Measurements from ENCODE around the gene COQ6. TPM values are rescaled to one million over a fixed set of nuclear protein-coding genes. Genes with fewer than 3 reads are reported as not detected.
"Not testable (repeated sequence)": the region's sequence is repeated elsewhere in the genome, so short reads cannot be mapped to it uniquely, and the experiment has no call there.

The COQ6 gene
- total RNA-seq, 8 experiments from 2014 or later = 13.1 to 29.4 (median 19.1) TPM

DNA sequence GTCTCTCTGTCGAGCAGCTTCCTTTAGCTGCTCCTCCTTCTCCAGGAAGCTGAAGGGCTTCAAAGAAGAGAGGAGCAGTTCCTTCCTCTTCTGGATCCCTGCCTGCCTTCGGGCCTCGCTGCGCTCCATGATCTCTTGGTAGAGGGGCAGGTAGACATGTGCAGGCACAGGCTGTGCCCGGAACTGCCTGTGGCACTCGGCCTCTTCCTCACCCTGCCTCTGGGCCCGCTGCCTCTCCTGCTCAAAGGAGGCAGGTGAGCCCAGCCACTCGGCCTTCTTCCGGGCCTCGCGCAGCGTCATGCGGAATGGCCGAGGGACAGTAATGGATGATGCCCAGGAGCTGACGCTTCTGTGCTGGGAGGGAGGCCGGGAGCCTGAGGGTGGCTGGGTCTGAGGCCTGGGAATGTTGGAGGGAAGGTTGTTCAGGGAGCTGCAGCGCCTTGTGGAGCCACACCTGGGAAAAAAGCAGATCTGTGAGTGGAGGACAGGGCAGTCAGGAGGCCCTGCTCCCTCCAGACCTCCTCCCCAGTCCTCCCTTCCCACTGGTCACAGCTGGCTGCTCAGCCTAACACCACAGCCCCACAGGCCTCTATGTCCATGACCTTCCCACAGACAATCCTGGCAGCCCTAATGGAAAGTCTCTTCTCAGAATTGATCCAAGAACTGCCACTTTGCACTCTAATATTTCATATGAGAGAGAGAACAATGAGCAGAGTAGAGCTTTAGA lies 5.5 kb upstream of the COQ6 start:
- WGBS, 10 experiments = 79 to 100% (median 83%) methylated on average over 1 to 7 of the region's 17 CpGs; no CpG with 5 or more reads in 4 of the 10 experiments
- H3K27ac ChIP-seq = no peak overlapping the region
- H3K4me3 ChIP-seq = no peak overlapping the region
- H3K4me1 ChIP-seq (replicated peaks in 1 of 2) = peaks cover 4 to 6% of the 10 kb centered on the region in 2 donors
- in situ Hi-C loops (cut with MboI; ENCODE audit: low pct_unique_long_range_greater_than_20kb in 2 of 9, low sequenced_read_pairs in 9 of 9, unreplicated experiment in 9 of 9) = no loop called here
- no peak for ATAC-seq (replicated peaks in 6 of 8)

DNA sequence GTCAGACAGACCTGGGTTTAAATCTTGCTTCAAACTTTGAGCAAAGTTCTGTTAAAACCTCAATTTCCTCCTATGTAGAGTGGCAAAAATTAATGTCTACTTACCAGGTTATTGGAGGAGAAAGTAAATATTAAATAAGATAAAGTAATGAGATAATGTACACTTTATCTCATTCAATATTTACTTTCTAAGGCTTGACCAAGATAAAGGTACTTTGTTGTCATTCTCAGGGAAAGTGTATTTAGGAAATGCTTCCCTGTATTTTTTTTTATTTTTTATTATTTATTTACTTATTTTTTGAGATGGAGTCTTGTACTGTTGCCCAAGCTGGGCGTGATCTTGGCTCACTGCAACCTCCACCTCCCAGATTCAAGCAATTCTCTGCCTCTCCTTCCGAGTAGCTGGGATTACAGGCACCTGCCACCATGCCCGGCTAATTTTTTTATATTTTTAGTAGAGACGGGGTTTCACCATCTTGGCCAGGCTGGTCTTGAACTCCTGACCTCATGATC lies 4.9 kb upstream of the COQ6 start:
- WGBS, 10 experiments = 47 to 90% (median 75%) methylated on average over 1 to 3 of the region's 4 CpGs; no CpG with 5 or more reads in 3 of the 10 experiments
- no peak for ATAC-seq (replicated peaks in 6 of 8)
- no peak overlapping the region for H3K4me3 ChIP-seq
- H3K27ac ChIP-seq = no peak overlapping the region
- in situ Hi-C loops (cut with MboI; ENCODE audit: low pct_unique_long_range_greater_than_20kb in 2 of 9, low sequenced_read_pairs in 9 of 9, unreplicated experiment in 9 of 9) = no loop called here
- H3K4me1 ChIP-seq (replicated peaks in 1 of 2) = peaks cover 4 to 6% of the 10 kb centered on the region in 2 donors

DNA sequence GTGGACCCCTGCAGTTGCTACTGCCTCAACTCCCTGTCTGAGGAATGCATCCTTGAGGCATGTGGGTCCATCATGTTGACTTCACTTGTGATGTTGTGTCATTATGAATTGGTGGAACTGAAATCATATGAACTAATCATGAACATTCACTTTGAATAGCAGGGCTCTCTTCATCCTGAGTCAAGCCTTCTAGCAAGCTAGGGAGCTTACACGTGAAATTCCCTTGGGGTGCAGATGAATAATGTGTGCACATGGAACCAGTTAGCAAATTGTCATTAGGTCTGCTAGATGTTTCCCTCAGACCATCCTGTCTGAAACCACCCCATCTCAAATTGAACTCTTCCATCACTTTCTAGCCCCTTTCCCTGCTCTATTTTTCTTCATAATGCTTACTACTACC lies 3.6 kb downstream of the COQ6 start:
- no peak overlapping the region for H3K27ac ChIP-seq
- H3K4me1 ChIP-seq (replicated peaks in 1 of 2) = peaks cover 6 to 11% of the 10 kb centered on the region in 2 donors
- no peak overlapping the region for H3K4me3 ChIP-seq
- in situ Hi-C loops (cut with MboI; ENCODE audit: low pct_unique_long_range_greater_than_20kb in 2 of 9, low sequenced_read_pairs in 9 of 9, unreplicated experiment in 9 of 9) = no loop called here
- ATAC-seq (replicated peaks in 6 of 8) = no peak
- WGBS, 10 experiments = 0 to 100% (median 100%) methylated on average over 1 of the region's 1 CpG; no CpG with 5 or more reads in 5 of the 10 experiments

DNA sequence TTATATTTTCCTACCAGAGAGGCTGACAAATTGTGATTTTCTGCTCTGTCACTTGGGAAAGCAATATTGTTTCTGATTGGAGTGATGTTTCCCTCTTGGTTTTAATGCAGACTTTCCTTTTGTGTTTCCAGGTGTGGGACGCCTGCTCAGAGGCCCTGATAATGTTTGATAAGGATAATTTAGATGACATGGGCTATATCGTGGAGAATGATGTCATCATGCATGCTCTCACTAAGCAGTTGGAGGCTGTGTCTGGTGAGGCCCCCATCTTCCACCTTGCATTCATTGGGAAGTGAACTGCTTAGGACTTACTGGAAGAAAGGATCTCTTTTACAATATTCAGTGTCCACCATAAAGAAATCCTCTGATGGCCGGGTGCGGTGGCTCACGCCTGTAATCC lies 5.6 kb downstream of the COQ6 start:
- H3K4me3 ChIP-seq = no peak overlapping the region
- no peak overlapping the region for H3K27ac ChIP-seq
- no peak for ATAC-seq (replicated peaks in 6 of 8)
- H3K4me1 ChIP-seq (replicated peaks in 1 of 2) = peaks cover 0 to 7% of the 10 kb centered on the region in 2 donors
- in situ Hi-C loops (cut with MboI; ENCODE audit: low pct_unique_long_range_greater_than_20kb in 2 of 9, low sequenced_read_pairs in 9 of 9, unreplicated experiment in 9 of 9) = no loop called here
- 20 to 100% (median 100%) methylated on average over 1 to 5 of the region's 5 CpGs; no CpG with 5 or more reads in 3 of the 10 experiments for WGBS, 10 experiments

DNA sequence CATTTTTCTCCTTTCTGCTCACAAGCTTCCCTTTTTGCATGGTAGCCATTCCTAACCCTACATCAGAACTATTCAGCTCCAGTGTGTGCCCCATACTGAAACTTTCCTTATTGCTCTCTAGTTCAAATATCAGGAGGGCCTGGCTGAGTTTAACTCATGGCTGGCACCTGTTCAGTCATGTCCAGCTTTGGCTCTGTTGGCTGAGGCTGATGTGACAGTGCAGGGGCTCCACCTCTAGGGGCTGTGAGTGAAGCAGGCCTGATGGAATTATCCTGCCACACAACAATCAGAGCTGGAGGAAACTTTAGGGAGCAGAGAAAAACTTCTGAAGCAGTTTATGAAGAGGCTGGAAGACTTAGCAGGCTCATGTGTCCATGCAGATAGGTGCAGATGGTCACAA lies 8.5 kb downstream of the COQ6 start:
- Histone ChIP-seq H3K4me1 (replicated peaks in 1 of 2) (no peaks in the 10 kb centered on the region), H3K4me3 (no peak overlapping the region), H3K27ac (no peak overlapping the region)
- in situ Hi-C loops (cut with MboI; ENCODE audit: low pct_unique_long_range_greater_than_20kb in 2 of 9, low sequenced_read_pairs in 9 of 9, unreplicated experiment in 9 of 9) = no loop called here
- ATAC-seq (replicated peaks in 6 of 8) = no peak

DNA sequence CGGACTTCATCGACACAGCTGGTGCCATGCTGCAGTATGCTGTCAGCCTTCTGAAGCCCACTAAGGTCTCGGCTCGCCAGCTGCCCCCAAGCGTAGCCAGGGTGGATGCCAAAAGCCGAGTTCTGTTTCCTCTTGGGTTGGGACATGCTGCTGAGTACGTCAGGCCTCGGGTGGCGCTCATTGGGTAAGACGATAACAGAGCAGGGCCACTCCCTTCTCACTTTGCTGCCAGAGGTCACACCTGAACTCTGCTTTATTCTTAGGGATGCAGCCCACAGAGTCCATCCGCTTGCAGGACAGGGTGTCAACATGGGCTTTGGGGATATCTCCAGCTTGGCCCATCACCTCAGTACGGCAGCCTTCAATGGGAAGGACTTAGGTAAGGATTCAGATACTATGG lies 11.1 kb downstream of the COQ6 start:
- no peak overlapping the region for H3K4me3 ChIP-seq
- H3K4me1 ChIP-seq (replicated peaks in 1 of 2) = no peaks in the 10 kb centered on the region
- in situ Hi-C loops (cut with MboI; ENCODE audit: low pct_unique_long_range_greater_than_20kb in 2 of 9, low sequenced_read_pairs in 9 of 9, unreplicated experiment in 9 of 9) = no loop called here
- WGBS, 10 experiments = 60 to 100% (median 100%) methylated on average over 1 to 5 of the region's 12 CpGs; no CpG with 5 or more reads in 2 of the 10 experiments
- no peak for ATAC-seq (replicated peaks in 6 of 8)
- H3K27ac ChIP-seq = no peak overlapping the region

DNA sequence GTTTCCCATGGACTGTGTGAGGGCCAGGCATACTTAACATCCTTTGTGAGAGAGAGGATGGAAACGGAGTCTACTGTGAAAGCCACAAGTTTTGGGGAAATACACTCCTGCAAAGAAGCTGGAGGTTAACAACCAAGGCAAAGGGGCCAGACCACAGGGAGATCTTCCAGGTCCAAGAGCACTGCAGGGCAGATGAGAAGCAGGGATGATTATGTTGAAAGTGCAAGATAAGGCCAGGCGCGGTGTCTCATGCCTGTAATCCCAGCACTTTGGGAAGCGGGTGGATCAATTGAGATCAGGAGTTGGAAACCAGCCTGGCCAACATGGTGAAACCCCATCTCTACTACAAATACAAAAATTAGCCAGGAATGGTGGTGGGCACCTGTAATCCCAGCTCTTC lies 15.1 kb downstream of the COQ6 start:
- no peak overlapping the region for H3K27ac ChIP-seq
- 80 to 97% (median 92%) methylated on average over 1 to 4 of the region's 4 CpGs; no CpG with 5 or more reads in 3 of the 10 experiments for WGBS, 10 experiments
- no peak for ATAC-seq (replicated peaks in 6 of 8)

DNA sequence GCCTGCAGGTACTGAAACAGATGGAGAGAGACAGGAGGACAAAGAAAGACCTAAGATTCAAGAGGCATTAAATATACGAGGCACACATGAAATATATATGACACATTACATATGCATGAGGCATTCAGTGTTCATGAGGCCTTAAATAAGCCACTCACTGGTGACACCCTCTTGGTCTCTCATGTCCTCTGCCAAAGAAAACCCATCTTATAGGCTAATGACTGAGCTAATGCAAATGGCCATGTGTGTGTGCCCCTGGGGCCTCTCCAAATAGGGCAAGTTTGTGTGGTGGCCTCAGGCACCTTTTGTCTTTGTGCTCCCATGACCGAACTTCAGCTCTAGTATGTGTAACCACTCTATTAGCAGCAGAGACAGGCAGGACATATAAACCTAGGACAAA lies 18.8 kb downstream of the COQ6 start:
- WGBS, 10 experiments = 0 to 91% (median 61%) methylated on average over 1 of the region's 2 CpGs; no CpG with 5 or more reads in 2 of the 10 experiments

More for the DNA sequence above, 15.1 kb downstream of the COQ6 start:
- Histone ChIP-seq H3K4me1 (replicated peaks in 1 of 2) (no peaks in the 10 kb centered on the region), H3K4me3 (no peak overlapping the region)
- in situ Hi-C loops (cut with MboI; ENCODE audit: low pct_unique_long_range_greater_than_20kb in 2 of 9, low sequenced_read_pairs in 9 of 9, unreplicated experiment in 9 of 9) = no loop called here

DNA sequence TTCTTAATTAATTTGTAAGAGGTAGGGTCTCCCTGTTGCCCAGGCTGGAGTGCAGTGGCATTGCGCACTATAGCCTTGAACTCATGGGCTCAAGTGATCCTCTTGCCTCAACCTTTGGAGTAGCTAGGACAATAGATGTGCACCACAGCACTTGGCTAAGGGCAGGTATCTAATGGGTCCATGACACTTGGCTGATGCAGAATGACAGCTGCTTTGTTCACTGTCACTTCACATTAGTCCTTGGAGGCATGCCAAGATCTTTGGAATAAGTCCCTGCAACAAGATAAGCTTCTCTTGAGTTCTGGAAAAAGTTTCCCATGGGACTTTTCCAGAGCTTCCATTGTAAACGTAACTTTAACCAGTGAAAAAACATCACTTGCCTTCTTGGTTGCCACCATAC lies 23.4 kb downstream of the COQ6 start:
- no peak for ATAC-seq (replicated peaks in 6 of 8)
- H3K4me1 ChIP-seq (replicated peaks in 1 of 2) = no peaks in the 10 kb centered on the region
- WGBS, 10 experiments = 40 to 100% (median 100%) methylated on average over 1 to 2 of the region's 2 CpGs; no CpG with 5 or more reads in 2 of the 10 experiments
- in situ Hi-C loops (cut with MboI; ENCODE audit: low pct_unique_long_range_greater_than_20kb in 2 of 9, low sequenced_read_pairs in 9 of 9, unreplicated experiment in 9 of 9) = no loop called here
- H3K27ac ChIP-seq = no peak overlapping the region
- no peak overlapping the region for H3K4me3 ChIP-seq

More for the DNA sequence above, 18.8 kb downstream of the COQ6 start:
- in situ Hi-C loops (cut with MboI; ENCODE audit: low pct_unique_long_range_greater_than_20kb in 2 of 9, low sequenced_read_pairs in 9 of 9, unreplicated experiment in 9 of 9) = no loop called here
- no peaks in the 10 kb centered on the region for H3K4me1 ChIP-seq (replicated peaks in 1 of 2)
- no peak overlapping the region for H3K4me3 ChIP-seq
- ATAC-seq (replicated peaks in 6 of 8) = peak in 3 of 8 experiments; percentile 18 to 61 (median 51)
- no peak overlapping the region for H3K27ac ChIP-seq

DNA sequence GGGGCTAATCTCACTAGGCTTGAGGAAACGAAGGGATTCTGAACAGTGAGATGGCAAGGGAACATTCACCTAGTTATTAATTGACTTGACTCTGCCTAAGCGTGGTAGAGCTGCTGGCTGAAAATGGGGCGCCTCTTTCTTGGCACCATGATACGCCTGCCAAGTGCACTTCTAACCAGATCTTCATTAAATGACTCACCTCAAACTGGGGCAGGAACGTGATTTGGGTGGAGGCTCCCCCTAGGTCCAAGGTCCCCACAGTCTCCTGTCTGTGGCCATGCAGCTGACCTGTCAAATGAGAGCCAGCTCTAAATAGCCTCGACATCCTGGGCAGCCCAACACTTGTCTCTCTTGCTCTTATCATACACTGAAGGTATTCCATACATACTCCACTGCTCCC lies 26.0 kb downstream of the COQ6 start:
- WGBS, 10 experiments = 60 to 100% (median 93%) methylated on average over 1 to 4 of the region's 6 CpGs; no CpG with 5 or more reads in 3 of the 10 experiments
- Histone ChIP-seq H3K4me1 (replicated peaks in 1 of 2) (no peaks in the 10 kb centered on the region), H3K4me3 (no peak overlapping the region), H3K27ac (no peak overlapping the region)
- ATAC-seq (replicated peaks in 6 of 8) = no peak
- in situ Hi-C loops (cut with MboI; ENCODE audit: low pct_unique_long_range_greater_than_20kb in 2 of 9, low sequenced_read_pairs in 9 of 9, unreplicated experiment in 9 of 9) = no loop called here

DNA sequence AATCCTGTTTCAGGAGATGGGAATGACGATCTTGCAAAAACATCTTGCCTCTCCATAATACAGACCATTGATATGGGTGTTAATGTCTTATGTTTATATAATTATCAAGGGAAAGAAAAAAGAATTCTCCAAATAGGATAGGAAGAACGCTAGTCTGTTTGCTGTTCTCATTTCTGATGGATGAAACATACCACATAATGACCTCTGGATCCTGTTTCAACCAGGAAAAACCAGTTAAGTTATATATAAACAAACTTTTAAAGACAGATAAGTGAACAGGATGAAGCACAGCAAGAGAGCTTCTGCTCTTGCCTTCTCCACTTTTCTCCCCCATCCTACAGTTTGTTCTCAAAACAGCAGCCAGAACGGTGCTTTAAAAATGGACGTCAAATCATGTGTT lies 27.8 kb downstream of the COQ6 start:
- in situ Hi-C loops (cut with MboI; ENCODE audit: low pct_unique_long_range_greater_than_20kb in 2 of 9, low sequenced_read_pairs in 9 of 9, unreplicated experiment in 9 of 9) = no loop called here
- no peak overlapping the region for H3K27ac ChIP-seq
- no peak for ATAC-seq (replicated peaks in 6 of 8)
- no peaks in the 10 kb centered on the region for H3K4me1 ChIP-seq (replicated peaks in 1 of 2)
- 64 to 100% (median 83%) methylated on average over 1 to 4 of the region's 4 CpGs; no CpG with 5 or more reads in 1 of the 10 experiments for WGBS, 10 experiments
- H3K4me3 ChIP-seq = no peak overlapping the region

DNA sequence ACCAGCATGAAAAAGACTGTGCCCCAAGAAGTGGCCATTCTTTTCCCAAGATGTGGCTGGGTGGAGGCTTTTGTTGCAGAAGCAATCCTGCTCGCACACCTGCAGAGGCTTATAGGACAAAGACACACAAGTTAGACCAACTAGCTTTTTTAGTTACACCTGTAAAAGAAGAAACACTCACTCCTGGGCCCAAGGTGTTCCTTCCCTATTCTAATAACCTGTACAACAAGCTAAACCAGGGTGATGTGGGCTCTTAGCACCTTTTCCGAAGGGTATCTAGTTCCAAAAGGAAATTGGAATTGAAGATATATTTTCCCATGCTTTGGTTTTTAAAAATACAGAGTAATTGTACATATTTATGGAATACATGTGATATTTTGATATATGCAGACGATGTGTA lies 38.0 kb downstream of the COQ6 start:
- in situ Hi-C loops (cut with MboI; ENCODE audit: low pct_unique_long_range_greater_than_20kb in 2 of 9, low sequenced_read_pairs in 9 of 9, unreplicated experiment in 9 of 9) = no loop called here
- no peak overlapping the region for H3K27ac ChIP-seq
- no peak overlapping the region for H3K4me3 ChIP-seq
- ATAC-seq (replicated peaks in 6 of 8) = no peak
- 88 to 100% (median 96%) methylated on average over 1 to 3 of the region's 3 CpGs for WGBS, 10 experiments
- no peaks in the 10 kb centered on the region for H3K4me1 ChIP-seq (replicated peaks in 1 of 2)

DNA sequence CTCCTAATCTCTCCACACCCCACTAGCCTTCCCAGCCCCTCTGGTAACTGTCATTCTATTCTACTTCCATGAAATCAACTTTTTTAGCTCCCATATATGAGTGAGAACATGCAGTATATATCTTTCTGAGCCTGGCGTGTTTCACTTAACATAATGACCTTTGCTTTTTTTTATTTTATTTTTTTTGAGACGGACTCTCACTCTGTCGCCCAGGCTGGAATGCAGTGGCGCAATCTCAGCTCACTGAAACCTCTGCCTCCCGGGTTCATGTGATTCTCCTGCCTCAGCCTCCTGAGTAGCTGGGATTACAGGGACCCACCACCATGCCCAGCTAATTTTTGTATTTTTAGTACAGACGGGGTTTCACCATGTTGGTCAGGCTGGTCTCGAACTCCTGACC lies 38.6 kb downstream of the COQ6 start:
- H3K4me1 ChIP-seq (replicated peaks in 1 of 2); ATAC-seq (replicated peaks in 6 of 8); in situ Hi-C loops (cut with MboI; ENCODE audit: low pct_unique_long_range_greater_than_20kb in 2 of 9, low sequenced_read_pairs in 9 of 9, unreplicated experiment in 9 of 9); H3K4me3 ChIP-seq; H3K27ac ChIP-seq: not testable (repeated sequence)
- WGBS, 10 experiments = 67 to 100% (median 91%) methylated on average over 1 to 5 of the region's 7 CpGs; no CpG with 5 or more reads in 2 of the 10 experiments

DNA sequence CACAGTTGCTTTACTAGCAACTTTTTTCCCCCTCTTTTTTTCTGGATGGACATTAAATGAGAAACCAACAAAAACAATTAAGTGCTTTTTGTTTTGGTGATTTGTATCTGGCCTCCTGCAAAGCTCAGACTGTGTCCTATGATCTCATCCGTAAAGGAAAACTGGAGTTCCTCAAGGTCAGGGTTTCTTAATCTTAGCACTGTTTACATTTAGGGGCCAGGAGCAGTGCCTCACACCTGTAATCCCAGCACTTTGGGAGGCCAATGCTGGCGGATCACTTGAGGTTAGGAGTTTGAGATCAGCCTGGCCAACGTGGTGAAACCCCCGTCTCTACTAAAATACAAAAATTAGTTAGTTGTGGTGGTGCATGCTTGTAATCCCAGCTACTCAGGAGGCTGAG lies 41.0 kb downstream of the COQ6 start:
- ATAC-seq (replicated peaks in 6 of 8) = no peak
- WGBS, 10 experiments = 44 to 100% (median 76%) methylated on average over 1 to 4 of the region's 4 CpGs
- H3K4me1 ChIP-seq (replicated peaks in 1 of 2) = no peaks in the 10 kb centered on the region
- no peak overlapping the region for H3K4me3 ChIP-seq
- no peak overlapping the region for H3K27ac ChIP-seq
- in situ Hi-C loops (cut with MboI; ENCODE audit: low pct_unique_long_range_greater_than_20kb in 2 of 9, low sequenced_read_pairs in 9 of 9, unreplicated experiment in 9 of 9) = no loop called here

All from motor neuron (in vitro differentiated cells).